Measurements from ENCODE around the gene PAK6.

Gene PAK6

DNA sequence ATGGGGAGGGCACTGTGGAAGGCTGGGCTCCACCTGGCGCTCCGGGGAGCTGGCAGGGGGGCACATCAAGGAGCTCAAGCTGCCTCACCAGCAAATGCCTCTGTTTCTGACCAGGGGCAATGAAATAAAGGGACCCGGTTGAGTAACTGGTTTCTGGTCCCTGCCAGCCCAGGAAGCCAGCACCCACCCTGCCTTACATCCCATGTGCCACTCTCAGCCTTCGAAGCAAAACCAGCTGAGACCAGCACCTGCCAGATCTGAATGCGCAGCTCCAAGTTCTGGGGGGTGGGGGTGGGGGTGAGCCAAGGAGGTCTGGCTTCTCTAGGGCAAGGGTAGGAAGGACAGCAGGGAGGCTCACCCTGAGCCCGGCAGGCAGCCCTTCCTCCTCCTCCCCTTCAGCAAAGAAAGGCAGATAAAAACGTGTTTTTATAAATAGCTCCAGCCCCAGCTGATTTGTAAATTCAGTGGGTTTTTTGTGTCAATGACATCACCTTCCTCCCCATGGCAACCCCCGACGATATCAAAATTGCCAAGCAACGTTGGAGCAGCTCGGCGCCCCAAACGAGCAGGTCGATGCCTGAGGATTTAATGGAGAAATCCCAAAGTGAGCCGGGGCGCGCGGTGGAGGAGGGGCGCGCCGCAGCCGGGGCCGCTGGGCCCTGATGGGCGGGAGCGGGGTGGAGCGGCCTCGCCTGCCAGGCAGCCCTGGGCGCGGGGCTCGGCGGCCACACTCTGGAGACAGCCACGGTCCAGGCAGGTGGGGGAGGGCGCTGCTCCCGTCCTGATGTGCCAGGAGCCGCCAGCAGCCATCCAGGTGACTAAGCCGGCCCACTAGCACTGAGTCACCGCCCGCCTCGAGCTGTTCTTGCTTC, at the start of gene PAK6:
TSS of gene PAK6 (plus strand) at position 532 of the 872 bp plus-strand sequence. CDS start 25,723 bp downstream, outside the sequence.
- no peak for DNase-seq

- no peak for DNase-seq
Observed at GRCh38 chr15:40190591-40190990, 48.3 kb upstream of the PAK6 start.

DNA sequence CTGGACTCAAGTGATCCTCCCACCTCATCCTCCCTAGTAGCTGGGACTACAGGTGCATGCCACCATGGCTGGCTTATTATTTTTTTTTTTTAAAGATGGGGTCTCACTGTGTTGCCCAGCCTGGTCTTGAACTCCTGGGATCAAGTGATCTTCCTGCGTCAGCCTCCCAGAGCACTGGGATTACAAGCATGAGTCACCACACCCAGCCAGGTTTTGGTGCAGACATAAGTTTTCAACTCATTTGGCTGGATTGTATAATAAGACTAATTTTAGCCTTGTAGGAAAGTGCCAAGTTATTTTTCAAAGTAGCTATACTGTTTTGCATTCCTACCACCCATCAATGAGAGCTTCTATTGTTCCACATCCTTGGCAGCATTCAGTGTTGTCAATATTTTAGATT, 45.9 kb upstream of the PAK6 start:
- no peak for DNase-seq

- no peak for DNase-seq
Observed at GRCh38 chr15:40197434-40197833, 41.4 kb upstream of the PAK6 start.

DNA sequence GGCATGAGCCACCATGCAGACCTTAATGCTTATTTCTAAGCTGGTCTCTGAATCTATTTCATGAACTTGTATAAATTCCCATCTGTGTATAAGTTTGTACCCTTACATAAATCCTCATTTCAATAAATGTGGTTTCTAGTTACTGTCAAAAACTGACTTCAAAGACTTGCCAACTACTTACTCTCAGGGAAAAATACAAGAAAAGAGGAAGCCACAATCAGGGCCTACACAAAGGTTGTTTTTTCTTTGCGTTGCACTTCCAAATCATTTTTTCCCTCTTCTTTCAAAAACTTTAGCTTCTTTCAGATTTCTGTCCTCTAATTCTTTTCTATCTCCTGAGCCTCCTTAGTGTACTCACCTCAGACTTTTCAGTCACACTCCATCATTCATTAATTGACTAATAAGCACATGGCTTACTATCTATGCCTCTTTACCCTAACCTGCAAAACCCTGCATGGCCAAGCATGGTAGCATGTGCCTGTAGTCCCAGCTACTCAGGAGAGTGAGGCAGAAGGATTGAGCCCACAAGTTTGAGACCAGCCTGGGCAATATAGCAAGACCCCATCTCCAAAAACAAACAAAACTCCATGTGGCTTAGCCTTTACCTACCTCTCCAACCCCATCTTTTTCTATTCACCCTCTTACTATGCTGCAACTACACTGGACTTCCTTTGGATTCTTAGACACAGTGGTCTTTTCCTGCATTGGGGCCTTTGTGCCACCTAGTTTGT, 40.3 kb upstream of the PAK6 start:
- no peak for DNase-seq

DNA sequence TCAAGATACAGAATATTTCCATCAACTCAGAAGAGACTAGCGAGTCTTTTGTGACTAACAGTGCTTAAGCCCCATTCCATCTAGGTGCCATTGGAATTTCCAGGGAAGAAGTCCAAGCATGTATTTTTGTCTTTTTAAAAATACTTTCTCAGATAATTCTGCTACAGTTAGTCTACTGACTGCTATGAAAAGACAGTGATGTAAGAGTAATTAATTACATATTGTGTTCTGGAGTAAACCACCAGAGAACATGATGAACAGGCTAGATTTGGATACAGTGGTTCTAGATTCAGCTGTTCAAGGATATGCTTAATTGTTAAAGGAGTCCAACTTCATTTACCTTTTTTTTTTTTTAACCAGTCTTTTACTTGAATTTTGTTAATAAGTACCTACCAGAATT, 34.8 kb upstream of the PAK6 start:
- DNase-seq, result no peak

DNA sequence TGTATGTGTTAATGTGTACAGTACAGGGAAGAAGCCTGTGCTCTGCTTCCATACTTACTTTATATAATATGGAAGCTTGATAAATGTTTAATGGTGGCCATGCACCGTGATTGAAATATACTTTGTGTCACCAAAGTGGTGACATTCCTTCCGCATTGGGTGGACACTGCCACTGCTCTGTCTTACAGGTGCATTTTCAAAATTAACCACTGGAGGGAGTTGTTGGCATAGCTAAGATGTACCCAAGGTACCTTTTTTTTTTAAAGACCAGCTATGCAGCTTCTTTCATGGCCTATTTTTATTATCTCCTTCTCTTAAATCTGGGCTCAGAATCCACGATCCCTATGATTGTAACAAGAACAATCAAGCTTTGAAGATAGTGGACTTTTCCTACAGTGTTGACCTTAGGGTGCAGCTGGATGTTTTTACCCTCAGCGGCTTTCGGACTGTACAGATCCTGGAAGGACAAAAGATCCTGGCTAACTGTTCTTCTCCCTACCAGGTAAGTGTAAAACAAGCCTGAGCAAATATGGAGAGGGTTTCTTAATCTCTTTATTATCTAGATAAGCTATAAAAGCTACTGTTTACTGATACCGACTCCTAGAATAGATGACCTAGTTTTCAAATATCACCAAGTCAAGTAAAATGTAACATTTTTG, 21.6 kb upstream of the PAK6 start:
- DNase-seq, result no peak

- DNase-seq, result no peak
Observed at GRCh38 chr15:40219801-40220200, 19.1 kb upstream of the PAK6 start.

- no peak for DNase-seq
Observed at GRCh38 chr15:40222131-40222530, 16.7 kb upstream of the PAK6 start.

DNA sequence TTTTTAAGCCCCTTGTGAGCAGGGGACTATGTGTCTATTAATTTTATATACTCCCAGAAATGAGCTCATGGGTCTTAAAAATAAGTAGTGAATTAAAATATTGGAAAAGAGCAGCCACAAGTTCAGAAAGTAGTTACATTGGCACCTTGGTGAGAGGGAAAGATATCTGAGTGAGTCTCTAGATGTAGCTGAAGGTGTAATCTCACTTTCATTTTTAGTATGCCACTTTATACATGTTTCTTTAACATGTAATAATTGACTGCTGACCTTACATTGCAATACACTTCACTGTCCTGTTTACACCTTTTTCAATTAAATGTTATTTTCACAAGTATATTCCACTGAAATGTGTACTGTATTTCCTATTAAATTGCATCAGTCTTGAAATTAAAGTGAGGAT, 12.1 kb upstream of the PAK6 start:
- DNase-seq, result no peak

DNA sequence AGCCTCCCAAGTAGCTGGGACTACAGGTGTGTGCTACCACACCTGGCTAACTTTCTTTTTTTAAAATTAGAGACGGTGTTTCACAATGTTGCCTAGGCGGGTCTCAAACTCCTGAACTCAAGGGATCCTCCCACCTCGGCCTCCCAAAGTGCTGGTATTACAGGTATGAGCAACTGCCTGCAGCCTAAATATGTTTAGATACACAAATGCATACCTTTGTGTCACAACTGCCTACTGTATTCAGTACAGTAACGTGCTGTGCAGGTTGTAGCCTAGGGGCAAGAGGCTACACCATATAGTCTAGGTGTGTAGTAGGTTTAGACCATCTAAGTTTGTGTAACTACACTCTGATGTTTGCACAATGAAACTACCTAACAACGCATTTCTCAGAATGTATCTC, 9.5 kb upstream of the PAK6 start:
- DNase-seq, result no peak

DNA sequence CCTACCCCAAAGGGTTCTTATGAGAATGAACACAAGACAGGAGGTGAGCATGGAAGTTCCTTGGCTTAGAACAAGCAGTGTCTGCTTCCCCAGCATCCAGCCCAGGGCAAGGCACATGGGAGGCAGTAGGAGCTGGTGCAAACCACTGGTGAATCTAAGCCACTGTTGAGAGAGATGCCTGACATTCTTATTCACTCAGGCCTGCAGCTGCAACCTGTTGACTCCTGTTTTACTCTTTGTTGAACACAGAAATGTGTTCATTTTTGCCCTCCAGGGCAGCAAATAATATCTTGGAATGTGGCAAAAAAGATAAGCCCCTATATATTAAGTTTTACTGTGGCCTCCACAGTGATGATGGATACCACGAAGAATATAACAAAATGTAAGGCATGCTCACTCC, 8.9 kb upstream of the PAK6 start:
- no peak for DNase-seq

DNA sequence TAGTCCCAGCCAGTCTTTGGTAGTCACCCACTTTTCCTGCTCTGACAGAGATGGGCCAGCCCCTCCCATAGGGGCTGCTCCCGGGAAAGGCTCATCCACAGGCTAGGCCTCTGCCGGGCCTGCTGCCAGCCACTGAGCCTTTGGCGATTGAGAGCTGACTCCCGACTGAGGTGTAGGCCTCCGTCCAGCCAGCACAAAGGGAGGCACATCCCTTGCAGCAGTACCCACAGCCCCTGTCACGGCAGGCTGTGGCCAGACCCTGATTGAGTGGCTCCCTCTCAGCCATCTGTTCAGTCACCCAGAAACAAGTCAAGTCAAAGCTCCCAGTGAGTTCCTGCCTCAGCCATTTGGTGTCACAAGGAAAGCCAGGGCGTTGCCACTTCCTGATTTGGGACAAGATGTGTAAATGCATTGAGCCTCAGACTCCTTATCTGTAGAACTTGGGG, 6.2 kb upstream of the PAK6 start:
- DNase-seq, result no peak

DNA sequence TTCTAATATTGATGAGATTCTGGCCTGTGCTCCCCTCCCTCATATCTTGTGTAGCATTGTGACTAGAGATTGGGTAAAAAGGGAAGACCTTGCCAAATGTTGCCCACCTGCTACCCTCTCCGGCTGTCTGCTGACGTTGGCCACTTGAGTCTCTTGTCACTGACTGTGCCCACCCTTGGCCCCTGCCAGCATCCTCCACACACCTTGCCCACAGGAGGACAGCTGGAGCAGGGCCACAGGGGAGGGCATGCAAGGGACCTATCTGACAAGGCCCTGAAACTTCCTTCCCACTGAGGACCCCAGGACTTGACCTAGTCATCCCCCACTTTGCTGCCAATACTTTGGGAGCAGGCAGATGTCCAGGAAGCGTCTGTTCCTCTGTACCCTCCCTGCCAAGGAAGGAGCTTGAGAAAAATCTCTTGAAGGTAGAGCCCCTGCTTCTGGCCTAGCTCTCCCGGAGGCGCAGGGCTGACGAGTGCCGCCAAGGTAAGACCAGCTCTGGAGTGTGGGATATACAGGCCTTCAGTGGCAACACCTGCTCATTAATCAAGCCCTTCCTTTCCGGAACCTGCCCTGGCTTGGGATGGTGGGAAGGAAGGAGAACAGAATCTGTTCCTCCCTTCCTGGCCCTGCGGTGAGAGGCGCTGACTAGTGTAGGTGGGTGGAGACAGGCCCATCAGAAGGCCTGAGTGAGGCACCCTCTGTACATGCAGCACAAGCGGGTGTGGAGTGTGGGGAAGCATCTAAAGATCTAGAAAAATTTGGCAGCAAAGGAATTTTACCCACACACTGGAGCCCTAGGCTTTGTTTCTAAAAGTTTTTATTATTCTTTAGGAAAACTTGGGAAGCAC, 4.9 kb upstream of the PAK6 start:
- no peak for DNase-seq

- no peak for DNase-seq
Observed at GRCh38 chr15:40234783-40235182, 4.1 kb upstream of the PAK6 start.

GRCh38 chr15:40235201-40235885, 3.5 kb upstream of the PAK6 start:
- DNase-seq, result no peak

GRCh38 chr15:40239404-40239692, 485 bp downstream of the PAK6 start:
- DNase-seq, result no peak

DNA sequence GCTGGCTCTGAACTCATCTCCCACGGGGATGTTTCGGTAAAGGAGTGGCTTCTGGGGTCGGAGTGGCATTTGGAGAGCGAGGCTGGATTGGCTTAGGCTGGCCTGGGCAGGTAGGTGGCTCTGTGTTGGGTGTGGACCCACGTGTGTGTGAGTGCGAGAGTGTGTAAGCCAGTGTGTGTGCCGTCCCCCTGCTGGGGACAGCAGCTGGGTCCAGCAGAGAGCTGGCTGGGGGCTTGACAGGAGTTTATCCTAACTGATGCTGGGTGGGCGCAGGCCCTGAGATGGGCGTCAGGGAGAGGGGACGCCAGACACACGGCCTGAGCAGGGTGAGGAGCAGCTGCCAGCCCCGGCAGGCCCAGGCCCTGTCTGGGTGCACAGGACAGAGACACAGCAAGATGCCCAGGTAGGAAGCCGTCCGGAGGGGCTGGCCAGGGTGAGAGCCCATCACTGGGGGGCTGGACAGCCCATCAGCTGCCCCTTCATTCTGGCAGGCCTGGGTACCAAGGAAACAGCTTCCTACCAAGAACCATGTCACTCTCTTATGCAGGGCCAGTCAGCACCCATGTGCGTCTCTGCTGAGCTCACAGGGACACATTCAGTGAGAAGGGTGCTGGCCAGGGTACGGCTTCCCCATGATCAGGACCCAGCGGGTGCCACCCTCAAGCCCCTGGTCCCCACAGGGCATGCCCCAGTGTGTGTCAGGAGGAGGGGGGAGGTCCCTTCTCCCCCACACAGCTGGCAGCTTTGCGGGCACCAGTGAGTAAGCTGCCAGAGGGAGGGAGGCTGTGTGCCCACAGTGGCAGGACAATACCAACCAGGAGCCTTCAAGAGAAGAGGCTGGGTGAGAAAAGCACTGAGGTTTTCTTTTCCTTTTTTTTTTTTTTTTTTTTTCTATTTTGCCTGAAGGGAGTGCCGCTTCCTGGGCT, 1.1 kb downstream of the PAK6 start:
- DNase-seq, result no peak

DNA sequence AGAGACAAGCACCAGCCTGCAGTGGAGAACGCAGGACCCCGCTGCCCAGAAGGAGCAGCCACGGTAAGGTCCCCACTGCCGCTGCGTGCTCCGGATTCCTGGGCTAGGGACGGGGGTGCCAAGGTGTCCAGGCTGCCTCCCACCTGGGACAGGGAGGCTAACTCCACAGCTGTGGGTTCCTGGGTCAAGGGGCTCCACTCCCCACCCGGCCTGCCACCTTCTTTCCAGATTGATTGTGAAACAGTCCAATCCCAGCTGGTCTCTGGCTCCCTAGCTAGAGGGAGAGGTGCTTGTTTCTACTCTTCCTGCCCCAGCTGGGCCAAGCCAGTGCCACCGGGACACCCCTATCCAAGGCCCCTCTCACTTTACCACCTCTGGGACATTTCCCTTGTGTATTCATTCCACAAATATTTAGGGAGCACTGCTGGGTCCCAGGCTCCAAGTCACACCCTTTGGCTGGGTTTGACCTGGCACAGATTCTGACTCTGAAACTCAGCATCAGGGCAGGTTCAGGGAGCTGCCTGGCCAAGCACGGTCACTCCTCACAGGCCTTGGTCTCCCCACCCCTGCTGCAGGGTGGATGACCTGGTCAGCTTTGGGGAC, 1.9 kb downstream of the PAK6 start:
- no peak for DNase-seq
